ENCODE measurements around the gene KCNG4. TPM values are rescaled to one million over a fixed set of nuclear protein-coding genes. Genes with fewer than 3 reads are reported as not detected.

KCNG4 gene
- total and polyA plus RNA-seq, 2 of the 8 experiments (the other 6 are each of a cell fraction or from before 2014, with no cell fraction given), result not detected

DNA sequence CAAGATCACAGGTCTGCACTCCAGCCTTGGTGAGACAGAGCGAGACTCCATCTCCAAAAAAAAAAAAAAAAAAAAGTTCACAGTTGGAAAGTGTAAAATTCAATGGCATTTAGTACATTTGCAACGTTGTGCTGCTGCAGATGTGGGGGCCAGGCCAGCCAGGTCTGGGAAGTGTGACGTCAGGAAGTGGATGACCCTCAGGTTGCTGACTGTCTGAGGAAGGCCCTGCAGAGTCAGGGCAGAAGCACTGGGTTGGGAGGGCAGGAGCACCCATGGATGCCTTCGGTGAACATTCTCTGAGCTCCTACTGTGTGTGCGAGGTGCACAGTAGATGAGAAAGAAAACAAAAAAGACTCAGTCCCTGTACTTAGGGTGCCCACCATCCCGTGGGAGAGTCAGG lies 42.7 kb upstream of the KCNG4 start (continued):
- TF ChIP-seq, protein P1, sequence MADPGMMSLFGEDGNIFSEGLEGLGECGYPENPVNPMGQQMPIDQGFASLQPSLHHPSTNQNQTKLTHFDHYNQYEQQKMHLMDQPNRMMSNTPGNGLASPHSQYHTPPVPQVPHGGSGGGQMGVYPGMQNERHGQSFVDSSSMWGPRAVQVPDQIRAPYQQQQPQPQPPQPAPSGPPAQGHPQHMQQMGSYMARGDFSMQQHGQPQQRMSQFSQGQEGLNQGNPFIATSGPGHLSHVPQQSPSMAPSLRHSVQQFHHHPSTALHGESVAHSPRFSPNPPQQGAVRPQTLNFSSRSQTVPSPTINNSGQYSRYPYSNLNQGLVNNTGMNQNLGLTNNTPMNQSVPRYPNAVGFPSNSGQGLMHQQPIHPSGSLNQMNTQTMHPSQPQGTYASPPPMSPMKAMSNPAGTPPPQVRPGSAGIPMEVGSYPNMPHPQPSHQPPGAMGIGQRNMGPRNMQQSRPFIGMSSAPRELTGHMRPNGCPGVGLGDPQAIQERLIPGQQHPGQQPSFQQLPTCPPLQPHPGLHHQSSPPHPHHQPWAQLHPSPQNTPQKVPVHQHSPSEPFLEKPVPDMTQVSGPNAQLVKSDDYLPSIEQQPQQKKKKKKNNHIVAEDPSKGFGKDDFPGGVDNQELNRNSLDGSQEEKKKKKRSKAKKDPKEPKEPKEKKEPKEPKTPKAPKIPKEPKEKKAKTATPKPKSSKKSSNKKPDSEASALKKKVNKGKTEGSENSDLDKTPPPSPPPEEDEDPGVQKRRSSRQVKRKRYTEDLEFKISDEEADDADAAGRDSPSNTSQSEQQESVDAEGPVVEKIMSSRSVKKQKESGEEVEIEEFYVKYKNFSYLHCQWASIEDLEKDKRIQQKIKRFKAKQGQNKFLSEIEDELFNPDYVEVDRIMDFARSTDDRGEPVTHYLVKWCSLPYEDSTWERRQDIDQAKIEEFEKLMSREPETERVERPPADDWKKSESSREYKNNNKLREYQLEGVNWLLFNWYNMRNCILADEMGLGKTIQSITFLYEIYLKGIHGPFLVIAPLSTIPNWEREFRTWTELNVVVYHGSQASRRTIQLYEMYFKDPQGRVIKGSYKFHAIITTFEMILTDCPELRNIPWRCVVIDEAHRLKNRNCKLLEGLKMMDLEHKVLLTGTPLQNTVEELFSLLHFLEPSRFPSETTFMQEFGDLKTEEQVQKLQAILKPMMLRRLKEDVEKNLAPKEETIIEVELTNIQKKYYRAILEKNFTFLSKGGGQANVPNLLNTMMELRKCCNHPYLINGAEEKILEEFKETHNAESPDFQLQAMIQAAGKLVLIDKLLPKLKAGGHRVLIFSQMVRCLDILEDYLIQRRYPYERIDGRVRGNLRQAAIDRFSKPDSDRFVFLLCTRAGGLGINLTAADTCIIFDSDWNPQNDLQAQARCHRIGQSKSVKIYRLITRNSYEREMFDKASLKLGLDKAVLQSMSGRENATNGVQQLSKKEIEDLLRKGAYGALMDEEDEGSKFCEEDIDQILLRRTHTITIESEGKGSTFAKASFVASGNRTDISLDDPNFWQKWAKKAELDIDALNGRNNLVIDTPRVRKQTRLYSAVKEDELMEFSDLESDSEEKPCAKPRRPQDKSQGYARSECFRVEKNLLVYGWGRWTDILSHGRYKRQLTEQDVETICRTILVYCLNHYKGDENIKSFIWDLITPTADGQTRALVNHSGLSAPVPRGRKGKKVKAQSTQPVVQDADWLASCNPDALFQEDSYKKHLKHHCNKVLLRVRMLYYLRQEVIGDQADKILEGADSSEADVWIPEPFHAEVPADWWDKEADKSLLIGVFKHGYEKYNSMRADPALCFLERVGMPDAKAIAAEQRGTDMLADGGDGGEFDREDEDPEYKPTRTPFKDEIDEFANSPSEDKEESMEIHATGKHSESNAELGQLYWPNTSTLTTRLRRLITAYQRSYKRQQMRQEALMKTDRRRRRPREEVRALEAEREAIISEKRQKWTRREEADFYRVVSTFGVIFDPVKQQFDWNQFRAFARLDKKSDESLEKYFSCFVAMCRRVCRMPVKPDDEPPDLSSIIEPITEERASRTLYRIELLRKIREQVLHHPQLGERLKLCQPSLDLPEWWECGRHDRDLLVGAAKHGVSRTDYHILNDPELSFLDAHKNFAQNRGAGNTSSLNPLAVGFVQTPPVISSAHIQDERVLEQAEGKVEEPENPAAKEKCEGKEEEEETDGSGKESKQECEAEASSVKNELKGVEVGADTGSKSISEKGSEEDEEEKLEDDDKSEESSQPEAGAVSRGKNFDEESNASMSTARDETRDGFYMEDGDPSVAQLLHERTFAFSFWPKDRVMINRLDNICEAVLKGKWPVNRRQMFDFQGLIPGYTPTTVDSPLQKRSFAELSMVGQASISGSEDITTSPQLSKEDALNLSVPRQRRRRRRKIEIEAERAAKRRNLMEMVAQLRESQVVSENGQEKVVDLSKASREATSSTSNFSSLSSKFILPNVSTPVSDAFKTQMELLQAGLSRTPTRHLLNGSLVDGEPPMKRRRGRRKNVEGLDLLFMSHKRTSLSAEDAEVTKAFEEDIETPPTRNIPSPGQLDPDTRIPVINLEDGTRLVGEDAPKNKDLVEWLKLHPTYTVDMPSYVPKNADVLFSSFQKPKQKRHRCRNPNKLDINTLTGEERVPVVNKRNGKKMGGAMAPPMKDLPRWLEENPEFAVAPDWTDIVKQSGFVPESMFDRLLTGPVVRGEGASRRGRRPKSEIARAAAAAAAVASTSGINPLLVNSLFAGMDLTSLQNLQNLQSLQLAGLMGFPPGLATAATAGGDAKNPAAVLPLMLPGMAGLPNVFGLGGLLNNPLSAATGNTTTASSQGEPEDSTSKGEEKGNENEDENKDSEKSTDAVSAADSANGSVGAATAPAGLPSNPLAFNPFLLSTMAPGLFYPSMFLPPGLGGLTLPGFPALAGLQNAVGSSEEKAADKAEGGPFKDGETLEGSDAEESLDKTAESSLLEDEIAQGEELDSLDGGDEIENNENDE (IDR thresholded peaks at IDR 0.05; ENCODE audit: insufficient replicate concordance, low read length), result no peak
- no peak for TF ChIP-seq JUND (IDR thresholded peaks at IDR 0.05; ENCODE audit: low read length)
- no peak for TF ChIP-seq SIX5 (IDR thresholded peaks at IDR 0.05; ENCODE audit: low read depth, low read length)
- TF ChIP-seq YY1 (IDR thresholded peaks at IDR 0.05; ENCODE audit: low read depth, low read length), result no peak
- no peak for TF ChIP-seq EZH2 (IDR thresholded peaks at IDR 0.05; ENCODE audit: low read depth, low read length, severe bottlenecking)
- no peak for TF ChIP-seq CTBP2 (IDR thresholded peaks at IDR 0.05; ENCODE audit: borderline replicate concordance, insufficient read depth, insufficient read length, low read length)
- no peak for TF ChIP-seq BACH1 (IDR thresholded peaks at IDR 0.05; ENCODE audit: low read length)
- TF ChIP-seq CHD2 (IDR thresholded peaks at IDR 0.05; ENCODE audit: low read length), result no peak
- no peak for TF ChIP-seq GTF2F1 (IDR thresholded peaks at IDR 0.05; ENCODE audit: borderline replicate concordance, low read depth, low read length)
- no peak for TF ChIP-seq NANOG (IDR thresholded peaks at IDR 0.05; ENCODE audit: insufficient read depth, low read depth, low read length, poor library complexity, severe bottlenecking)
- TF ChIP-seq SIRT6 (IDR thresholded peaks at IDR 0.05; ENCODE audit: low read length), result no peak
- TF ChIP-seq TAF1 (IDR thresholded peaks at IDR 0.05; ENCODE audit: low read depth, low read length), result no peak

Measured in H1 (cell line).